IgD-negative memory B cell (primary cell): Measurements from ENCODE around the gene CCDC106. TPM values are rescaled to one million over a fixed set of nuclear protein-coding genes. Genes with fewer than 3 reads are reported as not detected.

Experiments used
- H3K27ac Mint-ChIP-seq, 3 donors: one replicate each; pipeline ENCODE4 v1.8.0; 2020 to 2022; ENCODE audit warnings: mild to moderate bottlenecking in 3 of 3, mixed read lengths in 3 of 3, moderate library complexity in 1 of 3
- H3K27me3 Mint-ChIP-seq: one replicate; pipeline ENCODE4 v1.8.0; 2021; ENCODE audit warnings: mixed read lengths
- H3K36me3 Mint-ChIP-seq: one replicate; pipeline ENCODE4 v1.8.0; 2020; ENCODE audit warnings: mild to moderate bottlenecking, mixed read lengths
- H3K4me1 Mint-ChIP-seq, 3 donors: one replicate each; pipeline ENCODE4 v1.8.0; 2020 to 2022; ENCODE audit warnings: mixed read lengths in 3 of 3, mild to moderate bottlenecking in 1 of 3
- H3K4me3 Mint-ChIP-seq, 4 donors: one replicate each; pipeline ENCODE4 v1.8.0; 2020 to 2022; ENCODE audit warnings: mild to moderate bottlenecking in 4 of 4, mixed read lengths in 4 of 4, moderate library complexity in 3 of 4
- H3K9me3 Mint-ChIP-seq, 3 donors: one replicate each; pipeline ENCODE4 v1.8.0; 2020 to 2021; ENCODE audit warnings: mixed read lengths in 3 of 3, mild to moderate bottlenecking in 1 of 3
- polyA plus RNA-seq: library from polyadenylated mRNA; unstranded; fragments of 300-500 nt; fragmentation: Illumina TruSeq; gene quantifications from one replicate; pipeline ENCODE4 v1.2.3, GENCODE V29; 2021

The CCDC106 gene
- polyA plus RNA-seq, 1 donor from 2014 or later: 16.0 TPM

GRCh38 chr19:55671054-55671378, 23.0 kb downstream of the CCDC106 start:
- Mint-ChIP-seq H3K4me3 (peak overlapping the region in 2 of 4 donors; percentile 33 to 44), H3K27ac (peak overlapping the region in 2 of 3 donors; percentile 18 to 82), H3K4me1 (peaks cover 8 to 17% (median 12%) of the 10 kb centered on the region in 3 donors), H3K9me3 (no peaks in the 10 kb centered on the region), H3K27me3 (no peaks in the 10 kb centered on the region), H3K36me3 (no peaks in the 10 kb centered on the region)

GRCh38 chr19:55672418-55672817, 24.4 kb downstream of the CCDC106 start:
- peaks cover 2% of the 10 kb centered on the region for H3K36me3 Mint-ChIP-seq
- H3K9me3 Mint-ChIP-seq: no peaks in the 10 kb centered on the region
- H3K4me3 Mint-ChIP-seq: peak overlapping the region in 2 of 4 donors; percentile 58 to 79
- H3K4me1 Mint-ChIP-seq: peaks cover 20 to 30% (median 26%) of the 10 kb centered on the region in 3 donors
- peak overlapping the region; percentile 17 to 91 (median 62) for H3K27ac Mint-ChIP-seq
- no peaks in the 10 kb centered on the region for H3K27me3 Mint-ChIP-seq

GRCh38 chr19:55673465-55673864, 25.5 kb downstream of the CCDC106 start:
- Mint-ChIP-seq H3K9me3 (no peaks in the 10 kb centered on the region), H3K27ac (peak overlapping the region; percentile 87 to 91 (median 90)), H3K4me1 (peaks cover 30 to 40% (median 36%) of the 10 kb centered on the region in 3 donors), H3K27me3 (no peaks in the 10 kb centered on the region), H3K4me3 (peak overlapping the region in 3 of 4 donors; percentile 33 to 80 (median 55)), H3K36me3 (peaks cover 2% of the 10 kb centered on the region)

- Mint-ChIP-seq H3K27ac (peak overlapping the region; percentile 87 to 91 (median 90)), H3K9me3 (no peaks in the 10 kb centered on the region), H3K4me3 (peak overlapping the region in 3 of 4 donors; percentile 33 to 80 (median 55)), H3K27me3 (no peaks in the 10 kb centered on the region), H3K4me1 (peaks cover 35 to 44% (median 40%) of the 10 kb centered on the region in 3 donors), H3K36me3 (peaks cover 2% of the 10 kb centered on the region)
These were observed 25.9 kb downstream of the CCDC106 start for GRCh38 chr19:55673889-55674288.

GRCh38 chr19:55674459-55674840, 26.4 kb downstream of the CCDC106 start:
- Mint-ChIP-seq H3K4me3 (peak overlapping the region; percentile 41 to 91 (median 65)), H3K9me3 (no peaks in the 10 kb centered on the region), H3K4me1 (peaks cover 35 to 49% (median 45%) of the 10 kb centered on the region in 3 donors), H3K27ac (peak overlapping the region; percentile 90 to 98 (median 96)), H3K36me3 (peaks cover 3% of the 10 kb centered on the region), H3K27me3 (peaks cover under 1% of the 10 kb centered on the region)

GRCh38 chr19:55674841-55675660, 27.0 kb downstream of the CCDC106 start, which contains the start of gene EPN1:
EPN1 (plus strand) TSS chr19:55675226; CDS start chr19:55678628, 3,402 bp downstream.
- peaks cover 40 to 53% (median 45%) of the 10 kb centered on the region in 3 donors for H3K4me1 Mint-ChIP-seq
- peaks cover 5% of the 10 kb centered on the region for H3K36me3 Mint-ChIP-seq
- peaks cover 2% of the 10 kb centered on the region for H3K27me3 Mint-ChIP-seq
- peak within 1 kb of the TSS; percentile 96 to 99 (median 98) for H3K27ac Mint-ChIP-seq
- H3K4me3 Mint-ChIP-seq: peak within 1 kb of the TSS; percentile 91 to 98 (median 97)
- no peaks in the 10 kb centered on the region for H3K9me3 Mint-ChIP-seq

GRCh38 chr19:55675661-55676354, 27.8 kb downstream of the CCDC106 start:
- peaks cover 2% of the 10 kb centered on the region for H3K27me3 Mint-ChIP-seq
- H3K36me3 Mint-ChIP-seq: peaks cover 5% of the 10 kb centered on the region
- peaks cover 41 to 54% (median 45%) of the 10 kb centered on the region in 3 donors for H3K4me1 Mint-ChIP-seq
- peak overlapping the region; percentile 98 to 99 (median 99) for H3K27ac Mint-ChIP-seq
- no peaks in the 10 kb centered on the region for H3K9me3 Mint-ChIP-seq
- H3K4me3 Mint-ChIP-seq: peak overlapping the region; percentile 91 to 98 (median 97)

GRCh38 chr19:55676383-55676782, 28.4 kb downstream of the CCDC106 start:
- Mint-ChIP-seq H3K4me1 (peaks cover 40 to 50% (median 45%) of the 10 kb centered on the region in 3 donors), H3K9me3 (no peaks in the 10 kb centered on the region), H3K36me3 (peaks cover 5% of the 10 kb centered on the region), H3K4me3 (peak overlapping the region; percentile 91 to 98 (median 97)), H3K27me3 (peaks cover 2% of the 10 kb centered on the region), H3K27ac (peak overlapping the region; percentile 98 to 99 (median 99))

GRCh38 chr19:55676889-55677505, 29.0 kb downstream of the CCDC106 start:
- Mint-ChIP-seq H3K27me3 (peaks cover 2% of the 10 kb centered on the region), H3K36me3 (peaks cover 5% of the 10 kb centered on the region)

GRCh38 chr19:55677572-55678028, 29.6 kb downstream of the CCDC106 start:
- Mint-ChIP-seq H3K36me3 (peaks cover 5% of the 10 kb centered on the region), H3K4me1 (peaks cover 35 to 46% (median 40%) of the 10 kb centered on the region in 3 donors)

More at GRCh38 chr19:55676889-55677505, 29.0 kb downstream of the CCDC106 start:
- Mint-ChIP-seq H3K4me1 (peaks cover 38 to 48% (median 45%) of the 10 kb centered on the region in 3 donors), H3K9me3 (no peaks in the 10 kb centered on the region), H3K4me3 (peak overlapping the region; percentile 91 to 98 (median 97)), H3K27ac (peak overlapping the region; percentile 98 to 99 (median 99))

GRCh38 chr19:55678121-55678671, 30.2 kb downstream of the CCDC106 start:
- Mint-ChIP-seq H3K27me3 (peaks cover 2% of the 10 kb centered on the region), H3K9me3 (no peaks in the 10 kb centered on the region), H3K36me3 (peaks cover 6% of the 10 kb centered on the region), H3K27ac (peak overlapping the region; percentile 93 to 99 (median 98)), H3K4me1 (peaks cover 35 to 46% (median 40%) of the 10 kb centered on the region in 3 donors), H3K4me3 (peak overlapping the region; percentile 91 to 98 (median 97))

More at GRCh38 chr19:55677572-55678028, 29.6 kb downstream of the CCDC106 start:
- no peaks in the 10 kb centered on the region for H3K9me3 Mint-ChIP-seq
- peak overlapping the region; percentile 93 to 99 (median 98) for H3K27ac Mint-ChIP-seq
- H3K4me3 Mint-ChIP-seq: peak overlapping the region; percentile 91 to 98 (median 97)
- peaks cover 2% of the 10 kb centered on the region for H3K27me3 Mint-ChIP-seq

- Mint-ChIP-seq H3K27ac (peak overlapping the region; percentile 93 to 99 (median 98)), H3K36me3 (peaks cover 6% of the 10 kb centered on the region), H3K4me1 (peaks cover 37 to 49% (median 40%) of the 10 kb centered on the region in 3 donors), H3K4me3 (peak overlapping the region in 2 of 4 donors; percentile 84 to 91), H3K9me3 (no peaks in the 10 kb centered on the region), H3K27me3 (peaks cover 2% of the 10 kb centered on the region)
These were observed 31.6 kb downstream of the CCDC106 start for GRCh38 chr19:55679343-55680257.
